SKM-1 (cell line): ENCODE measurements around the gene PRKCB.
"Not testable (repeated sequence)": the region's sequence is repeated elsewhere in the genome, so short reads cannot be mapped to it uniquely, and the experiment has no call there.

Source experiments
- DNase-seq: peaks from one replicate; lab custom pipeline; 2025; ENCODE audit not compliant: unreplicated experiment; lab: John Stamatoyannopoulos, UW

Gene PRKCB

GRCh38 chr16:23998771-23999170 lies 163.0 kb downstream of the PRKCB start:
- no peak for DNase-seq

GRCh38 chr16:23999663-24000062 lies 163.9 kb downstream of the PRKCB start:
- no peak for DNase-seq

DNA sequence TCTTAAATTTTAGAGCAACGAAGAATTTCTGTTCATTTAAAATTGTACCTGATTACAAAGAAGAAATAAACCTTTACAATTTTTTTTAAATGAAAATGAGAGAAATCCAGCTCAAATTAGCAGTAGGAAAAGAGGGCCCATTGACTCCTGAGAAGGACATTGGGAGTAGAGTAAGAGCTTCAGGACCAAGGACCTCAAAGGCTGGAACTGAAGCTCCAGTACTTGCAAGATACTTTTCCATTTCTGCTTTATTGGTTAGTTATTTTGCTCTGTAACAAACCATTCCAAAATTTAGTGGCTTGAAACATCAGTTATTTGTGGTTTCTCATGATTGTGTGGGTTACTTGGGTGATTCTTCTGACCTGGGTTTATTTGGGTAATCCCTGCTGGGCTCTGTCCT lies 165.9 kb downstream of the PRKCB start:
- no peak for DNase-seq

GRCh38 chr16:24002619-24003018 lies 166.8 kb downstream of the PRKCB start:
- DNase-seq, result no peak

GRCh38 chr16:24005577-24005976 lies 169.8 kb downstream of the PRKCB start:
- no peak for DNase-seq

- DNase-seq, result no peak
Measured at GRCh38 chr16:24007391-24007790, 171.6 kb downstream of the PRKCB start.

GRCh38 chr16:24007934-24008333 lies 172.2 kb downstream of the PRKCB start:
- no peak for DNase-seq

GRCh38 chr16:24009098-24009497 lies 173.3 kb downstream of the PRKCB start:
- no peak for DNase-seq

DNA sequence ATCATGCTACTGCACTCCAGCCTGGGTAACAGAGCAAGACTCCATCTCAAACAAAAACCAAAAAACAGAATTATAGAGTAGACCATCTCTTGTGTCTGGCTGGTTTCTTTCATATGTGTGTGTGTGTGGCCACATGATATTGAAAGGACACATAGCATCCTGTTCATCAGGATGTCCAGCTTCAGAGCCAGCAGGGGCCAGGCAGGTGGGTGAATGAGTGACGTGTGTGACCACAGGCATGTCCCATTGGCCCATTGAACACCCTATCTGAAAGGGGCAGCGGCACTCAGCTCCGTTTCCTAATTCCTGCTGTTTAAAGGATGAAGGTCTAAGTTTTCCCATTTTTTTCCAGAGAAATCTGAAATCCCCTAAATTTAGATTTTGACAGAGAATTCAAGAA lies 174.2 kb downstream of the PRKCB start:
- DNase-seq, result no peak

DNA sequence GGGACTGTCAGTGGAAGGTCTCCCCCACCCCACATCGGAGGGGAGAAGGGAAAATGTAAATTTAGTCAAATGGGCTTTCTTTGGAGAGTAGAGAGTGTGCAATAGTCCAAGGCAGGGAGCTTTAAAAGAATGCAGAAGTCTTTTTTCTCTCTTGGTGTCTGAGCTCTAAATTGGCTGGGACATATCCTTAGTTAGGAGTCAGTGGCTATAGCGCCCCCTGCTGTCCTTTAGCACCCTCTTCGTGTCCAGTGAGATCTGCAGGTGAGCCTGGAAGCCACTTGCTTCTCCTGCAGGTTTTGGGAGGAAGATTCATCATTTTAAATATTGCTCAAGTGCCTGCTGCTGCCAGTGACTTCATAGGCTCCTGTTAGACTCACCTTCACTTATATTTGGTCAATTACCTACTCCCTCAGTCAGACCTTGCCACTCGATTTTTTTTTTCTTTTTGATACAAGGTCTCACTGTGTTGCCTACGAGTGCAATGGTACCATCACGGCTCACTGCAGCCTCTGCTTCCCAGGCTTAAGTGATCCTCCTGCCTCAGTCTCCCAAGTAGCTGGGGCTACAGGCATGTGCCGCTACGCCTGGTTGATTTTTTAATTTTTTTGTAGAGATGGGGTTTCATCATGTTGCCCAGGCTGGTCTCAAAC lies 174.8 kb downstream of the PRKCB start:
- peak; percentile 83 for DNase-seq

DNA sequence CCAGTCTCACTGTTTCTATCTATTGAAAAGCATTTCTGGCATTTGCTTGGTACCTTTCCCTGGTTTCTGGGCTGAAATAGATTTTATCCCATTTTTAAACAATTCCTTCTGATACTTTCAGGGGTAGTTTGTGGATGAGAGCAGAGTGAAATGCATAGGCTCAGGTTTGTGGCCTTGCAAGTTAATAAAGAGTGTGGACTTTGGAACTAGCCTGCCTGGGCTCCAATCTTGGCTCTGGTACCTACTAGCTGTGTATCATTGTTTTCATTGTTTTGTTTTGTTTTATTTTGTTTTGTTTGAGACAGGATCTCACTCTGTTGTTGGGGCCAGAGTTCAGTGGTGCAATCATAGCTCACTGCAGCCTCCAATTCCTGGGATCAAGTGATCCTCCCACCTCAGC lies 175.5 kb downstream of the PRKCB start:
- no peak for DNase-seq

- DNase-seq, result no peak
Measured at GRCh38 chr16:24013054-24013636, 177.4 kb downstream of the PRKCB start.

DNA sequence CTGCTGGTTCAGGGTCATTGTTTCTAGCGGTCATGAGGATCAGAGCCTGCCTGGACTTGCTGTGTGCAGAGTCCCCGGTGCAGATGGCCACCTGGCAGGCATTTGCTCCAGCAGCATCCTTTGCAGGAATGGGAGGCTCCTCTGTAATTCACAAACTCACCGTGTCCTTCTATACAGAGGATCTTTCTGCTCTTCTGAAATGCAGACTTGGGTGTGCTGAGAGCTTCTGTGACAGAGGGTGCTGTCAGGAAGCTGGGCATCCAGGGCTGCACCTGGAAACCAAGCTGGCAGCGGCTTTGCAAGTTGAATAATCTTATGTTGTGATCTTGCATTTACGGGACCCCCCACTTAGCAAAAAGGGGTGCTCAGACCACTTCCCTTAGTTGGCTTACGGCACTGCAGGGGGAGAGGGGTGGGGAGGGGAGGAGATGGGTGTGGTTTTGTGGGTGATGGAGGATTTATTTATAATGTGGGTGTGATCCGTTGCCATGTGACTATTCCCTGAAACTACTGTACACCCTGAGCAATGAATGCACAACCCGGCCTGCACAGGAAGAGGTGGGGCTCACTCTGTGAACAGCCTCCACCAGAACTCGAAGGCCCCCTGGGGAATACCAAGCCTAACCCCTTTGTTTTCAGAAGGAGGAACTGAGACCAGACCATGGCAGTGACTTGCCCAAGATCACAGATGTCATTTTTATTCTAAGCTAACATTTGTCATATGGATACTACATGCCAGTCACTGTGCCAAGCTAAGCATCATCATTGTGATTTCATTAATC lies 178.3 kb downstream of the PRKCB start:
- no peak for DNase-seq

DNA sequence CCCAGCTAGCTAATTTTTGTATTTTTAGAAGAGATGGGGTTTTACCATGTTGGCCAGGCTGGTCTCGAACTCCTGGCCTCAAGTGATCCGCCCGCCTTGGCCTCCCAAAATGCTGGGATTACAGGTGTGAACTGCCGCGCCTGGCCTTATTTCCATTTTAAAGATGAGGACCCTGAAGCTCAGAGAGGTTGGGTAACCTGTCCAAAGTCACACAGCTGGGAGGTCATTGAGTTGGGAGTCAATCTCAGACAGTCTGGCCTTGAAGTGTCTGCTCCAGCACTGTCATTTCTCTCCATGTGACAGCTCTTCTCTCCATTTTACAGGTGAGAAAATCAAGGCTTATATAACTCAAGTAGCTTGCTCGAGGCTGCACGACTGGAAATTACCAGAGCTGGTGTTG lies 179.2 kb downstream of the PRKCB start:
- DNase-seq, result not testable (repeated sequence)

DNA sequence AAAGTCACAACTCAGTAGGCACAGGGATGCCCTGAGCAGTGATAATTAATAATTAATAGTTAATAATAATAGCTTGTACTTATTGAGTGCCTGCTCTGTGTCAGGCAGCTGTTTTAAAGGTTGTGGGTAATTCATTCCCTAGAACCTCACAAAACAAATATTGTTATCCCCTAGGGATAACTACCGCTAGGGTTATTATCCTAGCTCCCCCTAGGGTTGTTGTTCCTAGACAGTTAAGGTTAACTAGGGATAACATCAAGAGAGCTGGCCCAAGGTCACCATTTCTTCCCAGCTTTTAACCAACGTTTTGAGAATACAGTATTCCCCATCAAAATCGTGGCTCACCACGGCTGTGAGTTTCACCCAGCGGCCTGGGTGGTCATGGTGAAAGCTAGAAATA lies 180.1 kb downstream of the PRKCB start:
- DNase-seq, result no peak

DNA sequence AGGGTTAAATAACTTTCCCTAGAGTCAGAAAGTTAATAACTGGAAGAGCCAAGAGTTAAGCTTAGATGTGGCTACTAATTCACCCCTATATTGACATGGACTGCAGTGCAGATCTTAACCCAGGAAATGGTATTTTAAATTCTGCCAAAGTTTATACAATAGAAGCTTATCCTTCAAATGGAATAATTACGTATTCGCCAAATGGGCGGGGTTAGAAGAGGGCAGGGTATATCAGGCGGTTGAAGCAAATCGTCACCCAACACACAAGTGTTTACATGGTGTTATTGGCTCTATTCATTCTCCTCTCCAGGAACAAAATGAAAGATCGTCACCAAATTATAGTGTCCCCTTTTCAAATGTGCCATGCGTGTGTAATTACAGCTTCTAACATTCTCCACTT lies 182.7 kb downstream of the PRKCB start:
- no peak for DNase-seq

DNA sequence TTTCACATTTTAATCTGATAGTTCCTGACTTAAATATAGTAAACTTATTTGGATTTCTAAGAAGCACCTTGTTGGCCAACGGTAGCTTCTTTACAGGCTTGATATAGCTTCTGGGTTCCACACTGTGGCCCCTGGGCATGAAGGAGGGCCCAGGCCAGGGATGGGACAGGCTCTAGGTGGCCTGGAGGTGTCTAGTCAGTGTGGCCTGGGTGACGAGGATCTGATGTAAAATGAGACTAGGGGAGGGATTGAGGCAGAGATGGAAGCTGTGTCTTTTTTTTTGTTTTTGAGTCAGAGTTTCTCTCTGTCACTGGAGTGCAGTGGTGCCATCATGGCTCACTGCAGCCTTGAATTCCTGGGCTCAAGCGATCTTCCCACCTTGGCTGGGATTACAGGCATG lies 187.0 kb downstream of the PRKCB start:
- no peak for DNase-seq

- DNase-seq, result no peak
Measured at GRCh38 chr16:24023621-24024020, 187.8 kb downstream of the PRKCB start.

- DNase-seq, result no peak
Measured at GRCh38 chr16:24024971-24025370, 189.2 kb downstream of the PRKCB start.

DNA sequence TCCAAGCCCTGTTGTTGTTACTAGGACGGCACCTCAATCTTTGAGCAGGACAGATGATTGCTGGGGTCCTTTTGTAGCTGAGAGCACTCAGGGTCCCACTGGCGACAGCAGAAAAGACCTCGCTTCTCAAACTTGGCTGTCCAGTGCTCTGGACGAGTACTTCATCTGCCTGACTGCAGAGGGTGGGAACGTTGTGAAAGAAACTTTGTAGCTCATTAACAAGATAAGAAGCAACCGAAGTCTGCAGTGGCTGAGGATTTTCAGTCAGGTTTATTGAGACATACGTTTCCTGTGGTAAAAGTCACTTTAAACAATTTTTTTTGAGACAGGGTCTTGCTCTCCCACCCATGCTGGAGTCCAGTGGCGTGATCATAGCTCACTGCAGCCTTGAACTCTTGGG lies 191.7 kb downstream of the PRKCB start:
- DNase-seq, result no peak

- not testable (repeated sequence) for DNase-seq
Measured at GRCh38 chr16:24029841-24030240, 194.1 kb downstream of the PRKCB start.

GRCh38 chr16:24035127-24035842 lies 199.5 kb downstream of the PRKCB start:
- no peak for DNase-seq
